GM12878 (cell line): Measurements from ENCODE around the gene DNAJC6. TPM values are rescaled to one million over a fixed set of nuclear protein-coding genes. Genes with fewer than 3 reads are reported as not detected.

Experiments used
- ATAC-seq: fragments of 200-7000 bp; cut with Tn5 transposase; 3 replicates; pipeline ENCODE4 v1.9.1; 2020; ENCODE audit warnings: mild to moderate bottlenecking, moderate library complexity
- BruUV-seq: library from RNA; stranded (reverse); fragments of 400-500 nt; replicated peaks from 2 replicates; lab custom pipeline; 2021; lab: Mats Ljungman, UMichigan
- CTCF ChIA-PET: fragments of 300-600 bp; sonication (Branson Sonifier 250); formaldehyde crosslinking; extraction: SDS; loops from one replicate; lab custom pipeline; 2021; ENCODE audit warnings: inconsistent platforms; lab: Yijun Ruan, JAX
- POLR2A ChIA-PET: fragments of 350-600 bp; formaldehyde crosslinking; extraction: SDS; loops from one replicate; lab custom pipeline; 2021; ENCODE audit warnings: inconsistent platforms; lab: Charles Lee
- RAD21 ChIA-PET: fragments of 300-600 bp; sonication (Branson Sonifier 250); formaldehyde crosslinking; loops from one replicate; lab custom pipeline; 2023; ENCODE audit warnings: antibody characterized with exemption; ENCODE audit not compliant: unreplicated experiment; lab: Charles Lee
- SMC1A ChIA-PET: fragments of 300-600 bp; sonication (Branson Sonifier 250); formaldehyde crosslinking; loops from one replicate; lab custom pipeline; 2023; ENCODE audit not compliant: unreplicated experiment, uncharacterized antibody; lab: Charles Lee
- DNase-seq: peaks from one replicate; pipeline ENCODE4 v3.0.0-alpha.2; 2011; ENCODE audit warnings: low read depth, low spot score
- FAIRE-seq: peaks from 3 replicates; lab custom pipeline; 2011; peaks lifted over from hg19 to GRCh38; lab: Jason Lieb, UNC
- H2AFZ ChIP-seq: 2 replicates; pipeline ENCODE4 v1.6.0; 2011; ENCODE audit warnings: low read depth, low read length, control low read depth; ENCODE audit not compliant: control insufficient read depth
- H3K27ac ChIP-seq: 2 replicates; pipeline ENCODE4 v1.5.1; 2011; ENCODE audit warnings: control low read depth; ENCODE audit not compliant: control insufficient read depth, insufficient read depth
- H3K27me3 ChIP-seq, 2 experiments: replicated peaks in 1 of 2; 2 replicates each; pipeline versions ENCODE4 v1.6.0 to v1.6.1; 2011; ENCODE audit warnings: low read length in 1 of 2; ENCODE audit not compliant: control insufficient read depth in 2 of 2, insufficient read depth in 2 of 2
- H3K36me3 ChIP-seq, 2 experiments: 2 replicates each; pipeline ENCODE4 v1.5.1; 2011; ENCODE audit warnings: low read length in 1 of 2; ENCODE audit not compliant: control insufficient read depth in 2 of 2, insufficient read depth in 2 of 2
- H3K4me1 ChIP-seq: 2 replicates; pipeline ENCODE4 v1.6.1; 2011; ENCODE audit warnings: mild to moderate bottlenecking, low read length, moderate library complexity, mixed read lengths; ENCODE audit not compliant: control insufficient read depth, insufficient read depth
- H3K4me2 ChIP-seq: 2 replicates; pipeline ENCODE4 v1.6.0; 2011; ENCODE audit warnings: control low read depth; ENCODE audit not compliant: control insufficient read depth, insufficient read depth
- H3K4me3 ChIP-seq: fragments of 200-600 bp; sonication (generic); 2 replicates; pipeline ENCODE4 v1.5.1; 2016
- H3K79me2 ChIP-seq: 2 replicates; pipeline ENCODE4 v1.6.0; 2011; ENCODE audit warnings: low read length; ENCODE audit not compliant: control insufficient read depth, insufficient read depth
- H3K9ac ChIP-seq: 2 replicates; pipeline ENCODE4 v1.8.0; 2011; ENCODE audit warnings: low read length, control low read depth, mixed read lengths; ENCODE audit not compliant: control insufficient read depth, insufficient read depth
- H3K9me3 ChIP-seq: replicated peaks from 3 replicates; pipeline ENCODE4 v1.5.1; 2011; ENCODE audit warnings: mild to moderate bottlenecking, low read length; ENCODE audit not compliant: control insufficient read depth, insufficient read depth
- H4K20me1 ChIP-seq: 2 replicates; pipeline ENCODE4 v1.6.0; 2011; ENCODE audit not compliant: control insufficient read depth, insufficient read depth
- BCL11A ChIP-seq: IDR thresholded peaks from 2 replicates; pipeline ENCODE4 v1.6.1; 2011; ENCODE audit warnings: low read depth, low read length
- CBX5 ChIP-seq: sonication (generic); IDR thresholded peaks from 2 replicates; pipeline ENCODE4 v1.6.1; 2016; ENCODE audit warnings: low read depth, moderate library complexity, mild to moderate bottlenecking, inconsistent platforms
- CTCF ChIP-seq, 3 experiments: IDR thresholded peaks in 2 of 3; conservative IDR thresholded peaks in 1 of 3; 2 replicates each; pipeline ENCODE4 v1.5.1; 2011; ENCODE audit warnings: low read depth in 3 of 3, low read length in 3 of 3, mild to moderate bottlenecking in 3 of 3, control low read depth in 2 of 3, moderate library complexity in 2 of 3, inconsistent platforms in 1 of 3, mixed read lengths in 1 of 3; ENCODE audit not compliant: control insufficient read depth in 2 of 3, insufficient read depth in 1 of 3; ENCODE audit errors: extremely low read depth in 1 of 3
- DPF2 ChIP-seq: fragments of 450-650 bp; IDR thresholded peaks from 2 replicates; pipeline ENCODE4 v1.6.1; 2017; ENCODE audit warnings: mild to moderate bottlenecking
- HCFC1 ChIP-seq: fragments of 150-350 bp; IDR thresholded peaks from 2 replicates; pipeline ENCODE4 v1.6.1; 2014; ENCODE audit warnings: low read length
- IKZF2 ChIP-seq, 2 experiments: fragments of 450-650 bp; IDR thresholded peaks; 2 replicates each; pipeline ENCODE4 v1.6.1; 2017; ENCODE audit warnings: mild to moderate bottlenecking in 2 of 2, moderate library complexity in 2 of 2
- MTA2 ChIP-seq: fragments of 450-650 bp; IDR thresholded peaks from 2 replicates; pipeline ENCODE4 v1.6.1; 2016; ENCODE audit warnings: low read depth, mild to moderate bottlenecking, moderate library complexity
- MXI1 ChIP-seq: fragments of 150-350 bp; IDR thresholded peaks from 2 replicates; pipeline ENCODE4 v1.6.1; 2011; ENCODE audit warnings: low read depth, mild to moderate bottlenecking, inconsistent platforms, low read length, improper control_type of control experiment
- MYB ChIP-seq: fragments of 150-350 bp; IDR thresholded peaks from 2 replicates; pipeline ENCODE4 v1.6.1; 2014; ENCODE audit warnings: mild to moderate bottlenecking, low read depth, low read length, borderline replicate concordance
- PAX5 ChIP-seq: IDR thresholded peaks from 2 replicates; pipeline ENCODE4 v1.6.1; 2011; ENCODE audit warnings: low read depth, low read length, borderline replicate concordance
- RAD21 ChIP-seq: IDR thresholded peaks from 2 replicates; pipeline ENCODE4 v1.6.1; 2011; ENCODE audit warnings: mild to moderate bottlenecking, low read depth, low read length, moderate library complexity; ENCODE audit not compliant: insufficient read depth
- RELA ChIP-seq: fragments of 450-650 bp; IDR thresholded peaks from 2 replicates; pipeline ENCODE4 v1.8.0; 2014; ENCODE audit warnings: borderline replicate concordance; ENCODE audit not compliant: partially characterized antibody
- SMAD1 ChIP-seq: fragments of 450-650 bp; IDR thresholded peaks from 2 replicates; pipeline ENCODE4 v1.6.1; 2018; ENCODE audit warnings: mild to moderate bottlenecking, low read depth; ENCODE audit not compliant: partially characterized antibody
- SMC3 ChIP-seq: IDR thresholded peaks from 2 replicates; pipeline ENCODE4 v1.6.1; 2011; ENCODE audit warnings: low read length, improper control_type of control experiment, borderline replicate concordance
- WRNIP1 ChIP-seq: IDR thresholded peaks from 2 replicates; pipeline ENCODE4 v1.6.1; 2011; ENCODE audit warnings: low read depth, low read length, improper control_type of control experiment, borderline replicate concordance
- WGBS: methylation state at CpG from one replicate; pipeline ENCODE4 v1.1.6; 2016; ENCODE audit warnings: low lambda C conversion rate; ENCODE audit not compliant: insufficient replicate concordance, insufficient coverage; ENCODE audit errors: missing lambda C conversion rate; 5-methylcytosine and 5-hydroxymethylcytosine counted together
- in situ Hi-C: fragments of 300-500 bp; cut with MboI; formaldehyde crosslinking; loops from 9 replicates; pipeline ENCODE4 v1.14.3; 2018; ENCODE audit warnings: mixed read lengths
- intact Hi-C: fragments of 100-400 bp; cut with micrococcal nuclease; formaldehyde crosslinking; loops from one replicate; pipeline ENCODE4 v1.14.2; 2022; ENCODE audit not compliant: unreplicated experiment
- polyA plus RNA-seq, 11 experiments: library from polyadenylated mRNA; depleted of rRNA in 4 of 11; unstranded in 6 of 11; stranded (reverse) in 5 of 11; fragments of >200 nt; fragmentation: Nextera tagmentation in 4 of 11; fragmentation: Illumina TruSeq in 1 of 11; extraction: Ambion mirVana in 4 of 11; extraction: Trizol in 1 of 11; gene quantifications; 1 replicate in 1 of 11; 2 replicates in 10 of 11; pipeline versions ENCODE4 v1.2.1 to v1.2.3, GENCODE V29; 2011 to 2016; ENCODE audit warnings: inconsistent platforms in 2 of 11, missing spikeins in 2 of 11, low read depth in 1 of 11
- total RNA-seq, 4 experiments: library from RNA; depleted of rRNA in 3 of 4; stranded (reverse); fragments of >200 nt in 3 of 4; fragmentation: Illumina TruSeq in 1 of 4; extraction: Trizol in 1 of 4; gene quantifications; 2 replicates each; pipeline versions ENCODE4 v1.2.1 to v1.2.3, GENCODE V29; 2013 to 2021

Gene DNAJC6
- total and polyA plus RNA-seq, 10 of the 15 experiments (the other 5 are each of a cell fraction or from before 2014, with no cell fraction given), result 0.08 to 4.3 (median 2.7) TPM

GRCh38 chr1:65276197-65276939 is 33.0 kb upstream of the DNAJC6 start:
- whole genome bisulfite sequencing, result 0% methylated on average over 1 of the region's 1 CpG
- intact Hi-C loops, result no loop called here
- no peaks in the 10 kb centered on the region for H3K9me3 ChIP-seq
- H3K27ac ChIP-seq, result no peak overlapping the region
- H3K4me2 ChIP-seq, result no peak overlapping the region
- H3K4me1 ChIP-seq, result no peaks in the 10 kb centered on the region
- no peak overlapping the region for H2AFZ ChIP-seq
- TF ChIP-seq BCL11A (no peak), CBX5 (no peak), SMC3 (no peak), DPF2 (no peak), MYB (no peak), CTCF (IDR thresholded peaks at IDR 0.05 in 2 of 3, conservative IDR thresholded peaks at IDR 0.05 in 1 of 3; ENCODE audit: control insufficient read depth in 2 of 3, extremely low read depth in 1 of 3, insufficient read depth in 1 of 3, low read depth in 3 of 3, low read length in 3 of 3) (no peak), SMAD1 (no peak), RELA (no peak), MTA2 (no peak), IKZF2 (IDR thresholded peaks at IDR 0.05) (no peak), MXI1 (no peak), PAX5 (no peak), WRNIP1 (no peak), RAD21 (no peak), HCFC1 (no peak)
- no peaks in the 10 kb centered on the region; a peak in 1 of 4 replicates for H3K27me3 ChIP-seq
- DNase-seq, result no peak
- H3K79me2 ChIP-seq, result no peaks in the 10 kb centered on the region
- no peaks in the 10 kb centered on the region for H3K36me3 ChIP-seq
- FAIRE-seq, result no peak
- in situ Hi-C loops, result no loop called here
- BruUV-seq, result no TSS peak
- H4K20me1 ChIP-seq, result no peaks in the 10 kb centered on the region
- H3K4me3 ChIP-seq, result no peak overlapping the region
- H3K9ac ChIP-seq, result no peak overlapping the region
- CTCF ChIA-PET, result no interaction called here
- POLR2A ChIA-PET, result no interaction called here
- SMC1A ChIA-PET, result interaction anchor here (0.6 kb wide), 1 partner anchor 581 kb away, joined by 3 read pairs; no protein-coding TSS in a partner anchor
- ATAC-seq, result no peak
- RAD21 ChIA-PET, result no interaction called here
